Lung (tissue), 12 donors: ENCODE data around the gene GBF1. TPM values are rescaled to one million over a fixed set of nuclear protein-coding genes. Genes with fewer than 3 reads are reported as not detected.
A peak's percentile ranks its signal among the peaks of the same experiment; 100 is the strongest.

ENCODE experiments used
- ATAC-seq: fragments of 200-7000 bp; cut with Tn5 transposase; one replicate; pipeline ENCODE4 v1.9.1; 2020; ENCODE audit warnings: moderate number of reproducible peaks; ENCODE audit not compliant: insufficient read depth, low FRiP score
- DNase-seq, 3 donors: peaks; one replicate each; pipeline ENCODE4 v3.0.0-alpha.2; 2013 to 2017
- H3K27ac ChIP-seq, 2 donors: one replicate each; pipeline ENCODE4 v1.5.1; 2013; ENCODE audit warnings: mild to moderate bottlenecking in 2 of 2, moderate library complexity in 2 of 2, control low read depth in 1 of 2, inconsistent platforms in 1 of 2, low read depth in 1 of 2, low read length in 1 of 2
- H3K27me3 ChIP-seq, 3 donors: one replicate each; pipeline ENCODE4 v1.5.1; 2013; ENCODE audit warnings: low read length in 2 of 3; ENCODE audit not compliant: control insufficient read depth in 3 of 3, insufficient read depth in 3 of 3
- H3K36me3 ChIP-seq, 4 donors: one replicate each; pipeline ENCODE4 v1.5.1; 2013; ENCODE audit warnings: low read length in 4 of 4, mild to moderate bottlenecking in 1 of 4, moderate library complexity in 1 of 4; ENCODE audit not compliant: control insufficient read depth in 4 of 4, insufficient read depth in 4 of 4
- H3K4me1 ChIP-seq, 5 donors: one replicate each; pipeline ENCODE4 v1.5.1; 2013; ENCODE audit warnings: low read length in 5 of 5, mild to moderate bottlenecking in 2 of 5, moderate library complexity in 1 of 5; ENCODE audit not compliant: control insufficient read depth in 5 of 5, insufficient read depth in 5 of 5
- H3K4me3 ChIP-seq: one replicate; pipeline ENCODE4 v1.5.1; 2013; ENCODE audit warnings: mild to moderate bottlenecking, control low read depth, moderate library complexity
- H3K9ac ChIP-seq, 2 donors: one replicate each; pipeline ENCODE4 v1.5.1; 2013; ENCODE audit warnings: low read length in 2 of 2, control low read depth in 1 of 2; ENCODE audit not compliant: insufficient read depth in 1 of 2
- H3K9me3 ChIP-seq, 4 donors: one replicate each; pipeline ENCODE4 v1.5.1; 2013; ENCODE audit warnings: low read length in 3 of 4, mild to moderate bottlenecking in 1 of 4, moderate library complexity in 1 of 4; ENCODE audit not compliant: control insufficient read depth in 4 of 4, insufficient read depth in 3 of 4
- CTCF ChIP-seq: IDR thresholded peaks from 2 replicates; pipeline ENCODE4 v1.5.1; 2012; ENCODE audit warnings: mild to moderate bottlenecking; ENCODE audit errors: control extremely low read depth, extremely low read depth
- WGBS, 2 donors: extraction: QIAGEN DNeasy Blood & Tissue Kit; methylation state at CpG; one replicate each; pipeline ENCODE4 v1.1.7; 2013; 5-methylcytosine and 5-hydroxymethylcytosine counted together
- polyA plus RNA-seq, 2 donors: library from polyadenylated mRNA; stranded (reverse); fragments of 200-250 nt; gene quantifications; one replicate each; pipeline ENCODE4 v1.2.1, GENCODE V29; 2013
- total RNA-seq, 2 donors: library from RNA; depleted of rRNA in 1 of 2; stranded (reverse); fragments of >200 nt in 1 of 2; gene quantifications; one replicate each; pipeline ENCODE4 v1.2.1, GENCODE V29; 2014 to 2021
- donor health status: control.
- donor health status: control.
- donor health status: Bipolar disorder and iron deficiency.
- donor health status: healthy.
- donor health status: DM: yes; HTN: yes; CAD: no.

The GBF1 gene
- total and polyA plus RNA-seq, 4 donors = 11.6 to 48.5 (median 25.4) TPM

GRCh38 chr10:102230861-102231356 is 14.4 kb upstream of the GBF1 start:
- TF ChIP-seq CTCF = no peak
- Histone ChIP-seq H3K36me3 (no peaks in the 10 kb centered on the region), H3K4me1 (peaks cover 0 to 21% (median 11%) of the 10 kb centered on the region in 5 donors), H3K9me3 (no peaks in the 10 kb centered on the region), H3K27ac (no peak overlapping the region), H3K9ac (no peak overlapping the region), H3K4me3 (peak overlapping the region; percentile 15), H3K27me3 (peaks cover 0 to 60% (median 10%) of the 10 kb centered on the region in 3 donors)
- no peak for ATAC-seq
- DNase-seq = peak in 1 of 3 donors; percentile 36
- WGBS, 2 donors = 2 to 3% methylated on average over 45 to 52 of the region's 52 CpGs

GRCh38 chr10:102231357-102232318 is 13.7 kb upstream of the GBF1 start:
- H3K27me3 ChIP-seq = peaks cover 0 to 58% (median 10%) of the 10 kb centered on the region in 3 donors
- peaks cover 5 to 28% (median 9%) of the 10 kb centered on the region in 5 donors for H3K4me1 ChIP-seq
- peak; percentile 6 for TF ChIP-seq CTCF
- DNase-seq (peak in 1 of 3 donors; percentile 50), ATAC-seq (no peak)
- H3K27ac ChIP-seq = no peak overlapping the region
- 14 to 20% methylated on average over 57 to 76 of the region's 76 CpGs for WGBS, 2 donors
- H3K9me3 ChIP-seq = no peaks in the 10 kb centered on the region
- no peaks in the 10 kb centered on the region for H3K36me3 ChIP-seq
- H3K4me3 ChIP-seq = no peak overlapping the region
- no peak overlapping the region for H3K9ac ChIP-seq

- no peak overlapping the region for H3K4me3 ChIP-seq
- H3K9ac ChIP-seq = no peak overlapping the region
- ATAC-seq = no peak
- DNase-seq = no peak
- H3K27ac ChIP-seq = no peak overlapping the region
- H3K4me1 ChIP-seq = peaks cover 4 to 32% (median 9%) of the 10 kb centered on the region in 5 donors
- H3K9me3 ChIP-seq = no peaks in the 10 kb centered on the region
- no peak for TF ChIP-seq CTCF
- 70 to 73% methylated on average over 1 of the region's 1 CpG for WGBS, 2 donors
- H3K36me3 ChIP-seq = no peaks in the 10 kb centered on the region
- H3K27me3 ChIP-seq = peaks cover 0 to 50% (median 2%) of the 10 kb centered on the region in 3 donors
Observed at GRCh38 chr10:102233997-102234396, 11.3 kb upstream of the GBF1 start.
